Colonic mucosa (tissue), 4 donors: ENCODE measurements around the gene IRS1. TPM values are rescaled to one million over a fixed set of nuclear protein-coding genes. Genes with fewer than 3 reads are reported as not detected.

Experiments
- DNase-seq: peaks from one replicate; pipeline ENCODE4 v3.0.0-alpha.2; 2020
- H3K27ac ChIP-seq: fragments of 200-600 bp; one replicate; pipeline ENCODE4 v1.8.0; 2021
- H3K27me3 ChIP-seq: fragments of 200-600 bp; one replicate; pipeline ENCODE4 v1.8.0; 2021
- H3K36me3 ChIP-seq: fragments of 200-600 bp; one replicate; pipeline ENCODE4 v1.8.0; 2021
- H3K4me1 ChIP-seq: fragments of 200-600 bp; one replicate; pipeline ENCODE4 v1.8.0; 2021; ENCODE audit warnings: mild to moderate bottlenecking
- H3K4me3 ChIP-seq: fragments of 200-600 bp; one replicate; pipeline ENCODE4 v1.8.0; 2021
- H3K9ac ChIP-seq, 2 donors: one replicate each; pipeline ENCODE4 v1.7.0; 2013; ENCODE audit warnings: control low read depth in 2 of 2, low read depth in 2 of 2, low read length in 2 of 2
- H3K9me3 ChIP-seq: fragments of 200-600 bp; one replicate; pipeline ENCODE4 v1.8.0; 2021
- intact Hi-C: fragments of 100-400 bp; cut with DNase I; formaldehyde crosslinking; loops from one replicate; pipeline ENCODE4 v1.14.1; 2022
- total RNA-seq, 2 donors: library from RNA; stranded (reverse); fragmentation: NEBNext Ultra II Directional in 1 of 2; extraction: Animal tissue kit (Norgen Biotek cat#: 25700) in 1 of 2; gene quantifications; one replicate each; pipeline ENCODE4 v1.2.1, GENCODE V29; 2021
- TF ChIP-seq, protein P1 (sequence below): fragments of 200-600 bp; IDR thresholded peaks from one replicate; pipeline ENCODE4 v1.8.0; 2022; ENCODE audit warnings: antibody characterized with exemption, mild to moderate bottlenecking
- donor health status: healthy.
- donor health status: DM: no; HTN: no; CAD: no.
- donor health status: DM: no; HTN: no; CAD: no.

The IRS1 gene
- total RNA-seq, 2 donors from 2014 or later: 9.5 to 17.4 TPM

DNA sequence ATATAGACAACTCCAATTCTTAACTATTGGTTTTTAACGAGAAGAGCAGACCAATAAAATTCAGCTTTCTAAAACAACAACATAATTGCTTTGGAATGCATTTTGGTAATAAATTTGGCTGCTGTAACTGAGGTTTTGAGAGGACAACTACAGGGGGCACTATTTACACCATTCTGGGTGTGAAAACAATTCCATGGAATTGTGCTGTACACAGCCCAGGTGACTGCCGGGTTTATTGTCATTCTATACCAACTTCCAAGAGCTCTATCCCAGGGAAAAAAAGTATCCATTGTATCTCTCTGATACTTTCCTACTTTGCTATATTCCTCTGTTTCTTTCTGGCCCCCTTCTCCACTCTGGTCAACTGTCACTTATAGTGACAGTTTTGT, 38.4 kb downstream of the IRS1 start:
- Histone ChIP-seq H3K9me3 (no peaks in the 10 kb centered on the region), H3K4me3 (no peak overlapping the region), H3K27ac (no peak overlapping the region), H3K27me3 (no peaks in the 10 kb centered on the region), H3K9ac (no peak overlapping the region), H3K36me3 (no peaks in the 10 kb centered on the region), H3K4me1 (no peaks in the 10 kb centered on the region)
- TF ChIP-seq, protein P1, sequence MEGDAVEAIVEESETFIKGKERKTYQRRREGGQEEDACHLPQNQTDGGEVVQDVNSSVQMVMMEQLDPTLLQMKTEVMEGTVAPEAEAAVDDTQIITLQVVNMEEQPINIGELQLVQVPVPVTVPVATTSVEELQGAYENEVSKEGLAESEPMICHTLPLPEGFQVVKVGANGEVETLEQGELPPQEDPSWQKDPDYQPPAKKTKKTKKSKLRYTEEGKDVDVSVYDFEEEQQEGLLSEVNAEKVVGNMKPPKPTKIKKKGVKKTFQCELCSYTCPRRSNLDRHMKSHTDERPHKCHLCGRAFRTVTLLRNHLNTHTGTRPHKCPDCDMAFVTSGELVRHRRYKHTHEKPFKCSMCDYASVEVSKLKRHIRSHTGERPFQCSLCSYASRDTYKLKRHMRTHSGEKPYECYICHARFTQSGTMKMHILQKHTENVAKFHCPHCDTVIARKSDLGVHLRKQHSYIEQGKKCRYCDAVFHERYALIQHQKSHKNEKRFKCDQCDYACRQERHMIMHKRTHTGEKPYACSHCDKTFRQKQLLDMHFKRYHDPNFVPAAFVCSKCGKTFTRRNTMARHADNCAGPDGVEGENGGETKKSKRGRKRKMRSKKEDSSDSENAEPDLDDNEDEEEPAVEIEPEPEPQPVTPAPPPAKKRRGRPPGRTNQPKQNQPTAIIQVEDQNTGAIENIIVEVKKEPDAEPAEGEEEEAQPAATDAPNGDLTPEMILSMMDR: no peak
- intact Hi-C loops: no loop called here
- DNase-seq: no peak

DNA sequence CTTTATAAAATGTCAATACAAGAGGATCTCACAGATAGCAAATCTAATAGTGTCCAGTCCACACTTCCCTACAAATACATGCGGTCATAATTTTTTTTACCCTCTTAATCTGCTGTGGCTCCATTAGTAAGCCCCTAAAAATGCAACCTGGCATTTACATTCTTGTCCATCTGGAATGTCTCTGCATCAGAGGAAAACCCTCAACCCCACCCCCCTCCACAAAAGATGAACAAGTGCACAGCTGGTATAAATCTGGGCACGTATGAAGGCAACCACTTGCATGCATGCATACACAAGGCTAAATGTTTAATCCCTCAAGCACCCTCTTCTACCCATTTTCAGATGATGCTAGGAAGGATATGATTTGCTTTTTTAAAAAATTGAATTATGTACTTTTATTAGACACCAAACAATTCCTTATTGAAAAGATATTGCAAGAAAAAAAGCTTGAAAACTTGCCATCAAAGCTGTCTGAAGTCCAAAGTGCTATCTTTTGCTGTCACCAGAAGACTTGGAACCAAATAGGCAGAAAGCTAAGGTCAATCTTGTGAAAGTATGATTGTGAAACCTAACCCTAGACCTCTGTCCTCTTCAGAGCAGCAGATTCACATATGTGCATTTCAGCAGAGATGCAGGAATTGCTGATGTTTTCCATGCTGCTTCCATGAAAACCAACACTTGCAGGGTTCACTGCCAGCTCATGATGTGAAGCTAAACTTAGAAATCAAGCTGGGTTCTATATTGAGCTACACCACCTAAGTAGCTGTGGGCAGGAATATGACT, 39.0 kb downstream of the IRS1 start:
- Histone ChIP-seq H3K27me3 (no peaks in the 10 kb centered on the region), H3K4me1 (no peaks in the 10 kb centered on the region), H3K36me3 (no peaks in the 10 kb centered on the region), H3K9me3 (no peaks in the 10 kb centered on the region), H3K27ac (no peak overlapping the region), H3K9ac (no peak overlapping the region), H3K4me3 (no peak overlapping the region)
- TF ChIP-seq, protein P1: no peak
- DNase-seq: no peak
- intact Hi-C loops: no loop called here

DNA sequence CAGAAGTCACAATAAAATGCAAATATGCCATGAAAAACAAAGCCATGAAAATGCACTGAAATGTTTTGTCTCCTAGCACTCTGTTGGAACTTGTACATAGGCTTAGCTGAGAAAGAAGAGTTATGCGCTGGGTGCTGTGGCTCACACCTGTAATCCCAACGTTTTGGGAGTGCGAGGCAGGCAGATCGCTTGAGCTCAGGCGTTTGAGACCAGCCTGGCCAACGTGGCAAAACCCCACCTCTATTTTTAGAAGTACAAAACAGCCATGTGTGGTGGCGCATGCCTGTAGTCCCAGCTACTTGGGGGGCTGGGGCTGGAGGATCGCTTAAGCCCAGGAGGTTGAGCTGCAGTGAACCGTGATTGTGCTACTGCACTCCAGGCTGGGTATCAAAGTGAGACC, 39.9 kb downstream of the IRS1 start:
- H3K27ac ChIP-seq: no peak overlapping the region
- H3K36me3 ChIP-seq: no peaks in the 10 kb centered on the region
- H3K4me1 ChIP-seq: no peaks in the 10 kb centered on the region
- H3K27me3 ChIP-seq: no peaks in the 10 kb centered on the region
- no peak for DNase-seq
- H3K9me3 ChIP-seq: no peaks in the 10 kb centered on the region
- H3K9ac ChIP-seq: no peak overlapping the region
- H3K4me3 ChIP-seq: no peak overlapping the region
- TF ChIP-seq, protein P1: no peak
- intact Hi-C loops: no loop called here

DNA sequence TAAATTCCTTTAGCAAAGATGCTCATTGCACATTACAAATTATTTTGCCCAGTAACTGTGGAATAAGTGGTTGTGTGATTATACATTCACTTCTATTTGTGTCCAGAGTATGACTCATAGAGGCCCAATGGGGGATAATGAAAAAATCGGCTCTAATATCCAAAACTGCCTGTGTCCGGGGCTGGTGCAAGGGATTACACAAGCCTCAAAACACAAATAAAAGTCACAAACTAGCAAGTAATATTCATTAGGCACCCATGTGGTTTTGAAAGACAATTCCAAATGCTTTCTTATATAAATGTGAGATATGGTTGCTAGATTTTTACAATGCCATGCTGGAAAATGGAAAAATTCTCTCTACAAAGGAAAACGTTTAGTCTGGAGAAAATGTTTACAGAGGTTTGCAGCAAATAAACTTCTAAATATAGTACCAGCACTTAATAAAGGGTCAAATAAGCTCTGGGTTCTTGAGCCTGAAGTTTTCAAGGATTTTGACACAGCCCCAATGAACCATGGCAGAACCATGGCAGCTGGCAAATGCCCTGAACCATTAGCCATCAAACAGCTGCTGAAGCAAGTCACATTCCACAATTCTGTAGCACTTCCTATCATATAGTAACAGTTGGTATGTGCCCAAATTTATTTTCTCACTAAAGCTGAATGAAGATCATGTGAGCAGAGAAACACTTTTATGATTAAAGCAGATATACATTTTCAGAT, 40.5 kb downstream of the IRS1 start:
- intact Hi-C loops: no loop called here
- H3K4me3 ChIP-seq: no peak overlapping the region
- no peaks in the 10 kb centered on the region for H3K9me3 ChIP-seq
- DNase-seq: no peak
- no peak overlapping the region for H3K27ac ChIP-seq
- no peak overlapping the region for H3K9ac ChIP-seq
- no peaks in the 10 kb centered on the region for H3K36me3 ChIP-seq
- H3K27me3 ChIP-seq: no peaks in the 10 kb centered on the region
- no peaks in the 10 kb centered on the region for H3K4me1 ChIP-seq
- TF ChIP-seq, protein P1: no peak

DNA sequence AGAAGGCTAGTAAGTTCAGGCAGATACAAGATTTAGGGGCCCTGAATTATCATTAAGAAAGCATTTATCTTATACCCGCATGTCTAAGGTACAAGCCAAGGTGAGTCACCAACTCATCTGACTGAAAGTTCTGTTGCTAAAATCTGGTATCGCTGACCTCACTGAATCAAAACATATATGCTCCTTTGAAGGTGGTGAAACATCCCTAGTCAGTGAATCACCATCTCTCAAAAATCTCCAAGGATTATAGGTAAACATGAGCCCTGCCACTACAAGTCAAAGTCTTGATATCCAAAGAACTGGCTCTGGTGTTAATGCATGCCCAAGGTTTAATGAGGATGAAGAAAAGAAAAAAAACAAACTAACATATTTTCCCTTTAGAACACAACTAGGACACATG, 43.5 kb downstream of the IRS1 start:
- no peak overlapping the region for H3K27ac ChIP-seq
- no peaks in the 10 kb centered on the region for H3K4me1 ChIP-seq
- H3K9me3 ChIP-seq: no peaks in the 10 kb centered on the region
- H3K4me3 ChIP-seq: no peak overlapping the region
- TF ChIP-seq, protein P1: no peak
- no peak overlapping the region for H3K9ac ChIP-seq
- no peak for DNase-seq
- intact Hi-C loops: no loop called here
- H3K27me3 ChIP-seq: no peaks in the 10 kb centered on the region
- no peaks in the 10 kb centered on the region for H3K36me3 ChIP-seq
